Sigmoid colon (tissue), 7 donors: ENCODE results near the gene CNTN5. TPM values are rescaled to one million over a fixed set of nuclear protein-coding genes. Genes with fewer than 3 reads are reported as not detected.

ENCODE experiments used
- DNase-seq: peaks from one replicate; pipeline ENCODE4 v3.0.0-alpha.2; 2019
- H3K27ac ChIP-seq, 4 donors: fragments of 200-600 bp; sonication (generic); one replicate each; pipeline ENCODE4 v1.5.1; 2016 to 2019; ENCODE audit warnings: mild to moderate bottlenecking in 1 of 4
- H3K27me3 ChIP-seq, 3 donors: fragments of 200-600 bp; sonication (generic); one replicate each; pipeline ENCODE4 v1.5.1; 2019; ENCODE audit warnings: mild to moderate bottlenecking in 1 of 3
- H3K36me3 ChIP-seq, 4 donors: fragments of 200-600 bp; sonication (generic); one replicate each; pipeline ENCODE4 v1.5.1; 2016 to 2019
- H3K4me1 ChIP-seq, 4 donors: fragments of 200-600 bp; sonication (generic); one replicate each; pipeline ENCODE4 v1.5.1; 2017 to 2019
- H3K4me3 ChIP-seq, 4 donors: fragments of 200-600 bp; sonication (generic); one replicate each; pipeline ENCODE4 v1.5.1; 2017 to 2019; ENCODE audit warnings: mild to moderate bottlenecking in 2 of 4, moderate library complexity in 1 of 4
- H3K9me3 ChIP-seq, 4 donors: fragments of 200-600 bp in 3 of 4; sonication (generic) in 3 of 4; one replicate each; pipeline versions ENCODE4 v1.5.1 to v1.6.1; 2013 to 2019
- EP300 ChIP-seq, 4 donors: sonication (generic); formaldehyde crosslinking; IDR thresholded peaks; one replicate each; pipeline ENCODE4 v1.6.1; 2017; ENCODE audit warnings: antibody characterized with exemption in 4 of 4
- POLR2A ChIP-seq, 2 donors: fragments of 450-650 bp; IDR thresholded peaks; one replicate each; pipeline ENCODE4 v1.6.1; 2016; ENCODE audit warnings: antibody characterized with exemption in 2 of 2, mild to moderate bottlenecking in 2 of 2, moderate library complexity in 2 of 2
- POLR2AphosphoS5 ChIP-seq, 4 donors: sonication (generic); formaldehyde crosslinking; IDR thresholded peaks; one replicate each; pipeline ENCODE4 v1.6.1; 2017; ENCODE audit warnings: antibody characterized with exemption in 4 of 4
- WGBS, 2 donors: extraction: QIAGEN DNeasy Blood & Tissue Kit; methylation state at CpG; one replicate each; pipeline ENCODE4 v1.1.7; 2013; 5-methylcytosine and 5-hydroxymethylcytosine counted together
- intact Hi-C: fragments of 100-400 bp; cut with DNase I; formaldehyde crosslinking; loops from one replicate; pipeline ENCODE4 v1.15.1; 2023
- polyA plus RNA-seq, 3 donors: library from polyadenylated mRNA; stranded (reverse); fragments of 200-250 nt; gene quantifications; one replicate each; pipeline ENCODE4 v1.2.3, GENCODE V29; 2013
- total RNA-seq, 4 donors: library from RNA; depleted of rRNA; stranded (reverse); fragments of >200 nt; gene quantifications; one replicate each; pipeline ENCODE4 v1.1.0, GENCODE V29; 2016
- TF ChIP-seq, protein P1 (sequence below), 4 experiments: fragments of 450-650 bp in 3 of 4; fragments of 200-600 bp in 1 of 4; IDR thresholded peaks; one replicate each; pipeline ENCODE4 v1.5.1; 2016 to 2019; ENCODE audit warnings: antibody characterized with exemption in 4 of 4, mild to moderate bottlenecking in 3 of 4, moderate library complexity in 2 of 4
- donor health status: healthy with polysubstance abuse.
- donor health status: Bipolar disorder and iron deficiency.
- donor health status: healthy.

CNTN5 gene
- total and polyA plus RNA-seq, 7 donors, result 0.13 to 0.36 (median 0.16) TPM; not detected in 2

DNA sequence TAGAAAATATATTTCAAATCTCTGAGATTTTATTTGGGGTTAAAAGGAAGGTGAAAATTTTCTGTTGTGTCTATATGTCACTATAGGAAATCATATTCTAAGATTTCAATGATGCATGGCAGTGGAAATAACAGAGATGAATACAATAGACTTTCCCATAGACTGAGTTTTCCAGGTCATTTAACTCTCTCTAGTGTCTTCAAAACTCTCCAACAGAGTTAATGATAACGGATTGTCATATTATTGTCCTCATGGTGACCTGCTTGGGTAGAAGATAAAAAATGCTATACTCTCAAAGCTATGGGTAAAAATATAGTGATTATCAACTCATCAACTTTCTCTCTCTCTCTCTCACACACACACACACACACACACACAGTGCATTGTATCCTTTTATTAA is 312.9 kb downstream of the CNTN5 start:
- no peak overlapping the region for H3K4me3 ChIP-seq
- 85 to 94% methylated on average over 1 of the region's 1 CpG for WGBS, 2 donors
- H3K9me3 ChIP-seq, result no peaks in the 10 kb centered on the region
- H3K36me3 ChIP-seq, result no peaks in the 10 kb centered on the region
- no peaks in the 10 kb centered on the region for H3K27me3 ChIP-seq
- no peak for TF ChIP-seq POLR2AphosphoS5 (IDR thresholded peaks at IDR 0.05)
- no peak for TF ChIP-seq EP300 (IDR thresholded peaks at IDR 0.05)
- no peak for DNase-seq
- intact Hi-C loops, result no loop called here
- H3K27ac ChIP-seq, result no peak overlapping the region
- H3K4me1 ChIP-seq, result no peaks in the 10 kb centered on the region

DNA sequence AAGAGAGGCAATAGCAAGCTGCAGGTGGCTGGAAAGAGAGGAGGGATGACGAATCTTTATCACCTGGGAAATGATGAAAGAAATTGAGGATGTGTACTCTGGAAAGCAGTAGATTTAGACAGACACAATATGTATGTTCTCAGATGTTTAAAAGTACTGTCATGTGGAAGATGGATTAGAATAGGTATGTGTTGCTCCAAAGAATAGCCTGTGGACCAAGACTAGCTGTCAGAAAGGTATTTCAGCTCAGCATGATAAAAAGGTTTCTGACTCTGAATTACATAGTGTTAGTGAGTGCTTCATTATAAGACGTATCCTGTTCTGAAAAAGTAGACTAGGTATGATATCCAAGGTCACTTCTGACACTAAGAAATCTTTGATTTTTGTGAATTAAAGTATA is 322.4 kb downstream of the CNTN5 start:
- WGBS, 2 donors, result 46 to 70% methylated on average over 2 of the region's 2 CpGs
- peaks cover 0 to 1% (median 0%) of the 10 kb centered on the region in 4 donors for H3K9me3 ChIP-seq
- intact Hi-C loops, result no loop called here
- H3K27me3 ChIP-seq, result no peaks in the 10 kb centered on the region
- no peak for DNase-seq
- H3K27ac ChIP-seq, result no peak overlapping the region
- no peaks in the 10 kb centered on the region for H3K36me3 ChIP-seq
- H3K4me1 ChIP-seq, result no peaks in the 10 kb centered on the region
- H3K4me3 ChIP-seq, result no peak overlapping the region
- TF ChIP-seq, protein P1, sequence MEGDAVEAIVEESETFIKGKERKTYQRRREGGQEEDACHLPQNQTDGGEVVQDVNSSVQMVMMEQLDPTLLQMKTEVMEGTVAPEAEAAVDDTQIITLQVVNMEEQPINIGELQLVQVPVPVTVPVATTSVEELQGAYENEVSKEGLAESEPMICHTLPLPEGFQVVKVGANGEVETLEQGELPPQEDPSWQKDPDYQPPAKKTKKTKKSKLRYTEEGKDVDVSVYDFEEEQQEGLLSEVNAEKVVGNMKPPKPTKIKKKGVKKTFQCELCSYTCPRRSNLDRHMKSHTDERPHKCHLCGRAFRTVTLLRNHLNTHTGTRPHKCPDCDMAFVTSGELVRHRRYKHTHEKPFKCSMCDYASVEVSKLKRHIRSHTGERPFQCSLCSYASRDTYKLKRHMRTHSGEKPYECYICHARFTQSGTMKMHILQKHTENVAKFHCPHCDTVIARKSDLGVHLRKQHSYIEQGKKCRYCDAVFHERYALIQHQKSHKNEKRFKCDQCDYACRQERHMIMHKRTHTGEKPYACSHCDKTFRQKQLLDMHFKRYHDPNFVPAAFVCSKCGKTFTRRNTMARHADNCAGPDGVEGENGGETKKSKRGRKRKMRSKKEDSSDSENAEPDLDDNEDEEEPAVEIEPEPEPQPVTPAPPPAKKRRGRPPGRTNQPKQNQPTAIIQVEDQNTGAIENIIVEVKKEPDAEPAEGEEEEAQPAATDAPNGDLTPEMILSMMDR (IDR thresholded peaks at IDR 0.05), result no peak
- TF ChIP-seq POLR2A (IDR thresholded peaks at IDR 0.05) (no peak), POLR2AphosphoS5 (IDR thresholded peaks at IDR 0.05) (no peak), EP300 (IDR thresholded peaks at IDR 0.05) (no peak)

DNA sequence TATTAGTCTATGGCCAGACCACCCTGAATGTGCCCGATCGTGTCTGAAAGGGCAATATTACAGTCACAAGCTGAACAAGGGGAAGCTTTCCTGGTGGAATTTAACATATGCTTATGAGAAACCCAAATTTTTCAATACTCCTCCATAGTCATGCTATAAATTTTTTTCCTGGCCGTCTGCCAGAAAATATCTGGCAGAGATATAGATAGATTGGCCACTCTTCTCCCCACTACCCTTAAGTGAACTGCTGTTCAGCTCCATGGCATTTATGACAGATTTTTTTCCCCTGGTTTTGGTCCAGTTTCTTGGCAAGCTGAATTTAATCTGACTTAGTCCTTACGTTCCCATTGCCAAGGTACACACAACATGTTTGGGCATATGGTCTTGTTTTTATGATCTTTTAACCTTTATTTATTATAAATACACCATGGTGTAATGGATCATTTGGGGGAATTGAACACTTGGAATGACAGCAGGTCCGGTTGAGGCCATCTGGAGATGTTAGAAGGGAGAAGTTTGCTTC is 328.5 kb downstream of the CNTN5 start:
- Histone ChIP-seq H3K4me3 (no peak overlapping the region), H3K4me1 (peaks cover 0 to 11% (median 7%) of the 10 kb centered on the region in 4 donors), H3K27me3 (no peaks in the 10 kb centered on the region), H3K9me3 (peaks cover 0 to 1% (median 0%) of the 10 kb centered on the region in 4 donors), H3K27ac (no peak overlapping the region), H3K36me3 (no peaks in the 10 kb centered on the region)
- TF ChIP-seq, protein P1 (IDR thresholded peaks at IDR 0.05), result no peak
- TF ChIP-seq EP300 (IDR thresholded peaks at IDR 0.05) (no peak), POLR2AphosphoS5 (IDR thresholded peaks at IDR 0.05) (no peak), POLR2A (IDR thresholded peaks at IDR 0.05) (no peak)
- WGBS, 2 donors, result 70 to 77% methylated on average over 5 of the region's 5 CpGs
- DNase-seq, result no peak
- intact Hi-C loops, result no loop called here

DNA sequence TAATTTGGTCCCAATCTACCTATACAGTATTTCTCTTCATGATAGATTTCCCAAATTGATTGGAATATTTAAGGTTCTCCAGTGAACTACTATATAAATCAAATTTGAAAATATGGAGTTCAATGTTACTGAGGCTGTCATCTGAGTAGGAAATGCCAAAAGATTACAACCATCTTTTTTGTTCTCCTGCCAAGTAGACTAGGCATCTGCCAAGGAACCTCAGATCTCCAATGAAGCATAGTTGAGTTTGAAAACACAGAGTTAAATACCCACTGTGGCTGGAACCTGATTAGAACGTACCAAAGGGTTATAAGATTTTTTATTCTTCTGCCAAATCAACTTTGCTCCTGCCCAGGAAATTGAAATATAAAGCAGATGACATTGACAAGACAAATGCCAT is 330.9 kb downstream of the CNTN5 start:
- Histone ChIP-seq H3K4me1 (peaks cover 0 to 11% (median 7%) of the 10 kb centered on the region in 4 donors), H3K36me3 (no peaks in the 10 kb centered on the region), H3K27me3 (no peaks in the 10 kb centered on the region), H3K9me3 (peaks cover 0 to 1% (median 0%) of the 10 kb centered on the region in 4 donors), H3K4me3 (no peak overlapping the region), H3K27ac (no peak overlapping the region)
- DNase-seq, result no peak
- WGBS, 2 donors, result 20 to 53% methylated on average over 1 of the region's 1 CpG
- intact Hi-C loops, result no loop called here
- no peak for TF ChIP-seq EP300 (IDR thresholded peaks at IDR 0.05)
- TF ChIP-seq POLR2A (IDR thresholded peaks at IDR 0.05), result no peak
- no peak for TF ChIP-seq POLR2AphosphoS5 (IDR thresholded peaks at IDR 0.05)
- TF ChIP-seq, protein P1 (IDR thresholded peaks at IDR 0.05), result no peak

DNA sequence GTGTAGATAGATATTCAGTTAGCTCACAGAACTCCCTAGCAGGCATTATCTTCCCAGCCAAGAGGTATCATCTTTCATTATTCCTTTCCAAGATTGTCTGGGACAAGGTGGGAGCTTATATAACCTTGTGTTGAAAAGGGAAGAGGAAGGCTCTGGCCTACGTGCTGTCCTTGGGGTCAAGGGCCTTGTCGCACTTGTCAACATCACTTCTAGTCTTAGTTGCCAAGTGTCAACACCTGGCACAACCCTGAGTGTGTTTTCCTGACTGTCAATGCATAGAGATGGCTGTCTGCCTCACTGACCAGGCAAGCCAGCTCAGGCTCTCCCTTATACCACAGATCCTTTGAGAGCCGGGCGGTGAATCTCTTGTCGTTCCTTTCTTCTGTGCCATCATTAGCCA is 331.9 kb downstream of the CNTN5 start:
- DNase-seq, result no peak
- 83 to 85% methylated on average over 5 of the region's 5 CpGs for WGBS, 2 donors
- no peaks in the 10 kb centered on the region for H3K27me3 ChIP-seq
- no peaks in the 10 kb centered on the region for H3K9me3 ChIP-seq
- H3K27ac ChIP-seq, result no peak overlapping the region
- no peaks in the 10 kb centered on the region for H3K36me3 ChIP-seq
- H3K4me3 ChIP-seq, result no peak overlapping the region
- TF ChIP-seq POLR2AphosphoS5 (IDR thresholded peaks at IDR 0.05) (no peak), POLR2A (IDR thresholded peaks at IDR 0.05) (no peak), EP300 (IDR thresholded peaks at IDR 0.05) (no peak)
- TF ChIP-seq, protein P1 (IDR thresholded peaks at IDR 0.05), result no peak
- intact Hi-C loops, result no loop called here
- H3K4me1 ChIP-seq, result peaks cover 0 to 11% (median 7%) of the 10 kb centered on the region in 4 donors
